Measurements from ENCODE around the gene DIP2C. TPM values are rescaled to one million over a fixed set of nuclear protein-coding genes. Genes with fewer than 3 reads are reported as not detected.

The DIP2C gene
- total RNA-seq, 1 donor = 19.9 TPM

- TF ChIP-seq CTCF (IDR thresholded peaks at IDR 0.05; ENCODE audit: insufficient read depth, low read depth, low read length) = no peak
- H3K4me3 ChIP-seq (ENCODE audit: low read depth, low read length) = no peak overlapping the region
- no peak for DNase-seq (ENCODE audit: low read depth)
These were observed 170.3 kb downstream of the DIP2C start for GRCh38 chr10:519055-519715.

GRCh38 chr10:517872-518475 lies 171.5 kb downstream of the DIP2C start:
- no peak for DNase-seq (ENCODE audit: low read depth)
- no peak for TF ChIP-seq CTCF (IDR thresholded peaks at IDR 0.05; ENCODE audit: insufficient read depth, low read depth, low read length)
- H3K4me3 ChIP-seq (ENCODE audit: low read depth, low read length) = no peak overlapping the region

GRCh38 chr10:517241-517830 lies 172.1 kb downstream of the DIP2C start:
- no peak overlapping the region for H3K4me3 ChIP-seq (ENCODE audit: low read depth, low read length)
- TF ChIP-seq CTCF (IDR thresholded peaks at IDR 0.05; ENCODE audit: insufficient read depth, low read depth, low read length) = no peak
- DNase-seq (ENCODE audit: low read depth) = no peak

- no peak for DNase-seq (ENCODE audit: low read depth)
- no peak for TF ChIP-seq CTCF (IDR thresholded peaks at IDR 0.05; ENCODE audit: insufficient read depth, low read depth, low read length)
- no peak overlapping the region for H3K4me3 ChIP-seq (ENCODE audit: low read depth, low read length)
These were observed 172.7 kb downstream of the DIP2C start for GRCh38 chr10:516764-517163.

- TF ChIP-seq CTCF (IDR thresholded peaks at IDR 0.05; ENCODE audit: insufficient read depth, low read depth, low read length) = no peak
- DNase-seq (ENCODE audit: low read depth) = no peak
- H3K4me3 ChIP-seq (ENCODE audit: low read depth, low read length) = no peak overlapping the region
These were observed 173.8 kb downstream of the DIP2C start for GRCh38 chr10:515674-516073.

GRCh38 chr10:514137-514671 lies 175.3 kb downstream of the DIP2C start:
- DNase-seq (ENCODE audit: low read depth) = no peak
- no peak overlapping the region for H3K4me3 ChIP-seq (ENCODE audit: low read depth, low read length)
- TF ChIP-seq CTCF (IDR thresholded peaks at IDR 0.05; ENCODE audit: insufficient read depth, low read depth, low read length) = no peak
